SK-N-MC (cell line): Measurements from ENCODE around the gene EXOG.

Experiments
- DNase-seq: peaks from one replicate; pipeline ENCODE4 v3.0.0-alpha.2; 2011; ENCODE audit warnings: low read depth, low spot score
- H3K27ac ChIP-seq: fragments of 200-600 bp; sonication (generic); 2 replicates; pipeline ENCODE4 v1.5.1; 2016; ENCODE audit warnings: mixed run types
- H3K36me3 ChIP-seq: fragments of 200-600 bp; sonication (generic); 2 replicates; pipeline ENCODE4 v1.6.1; 2017; ENCODE audit warnings: antibody characterized with exemption, low read length, mixed read lengths; ENCODE audit not compliant: insufficient read depth
- H3K4me3 ChIP-seq: fragments of 200-600 bp; sonication (generic); 2 replicates; pipeline ENCODE4 v1.5.1; 2016
- H3K9ac ChIP-seq: fragments of 200-600 bp; sonication (generic); 2 replicates; pipeline ENCODE4 v1.8.0; 2017; ENCODE audit warnings: mixed run types, mixed read lengths; ENCODE audit not compliant: insufficient read length
- H3K9me3 ChIP-seq: fragments of 200-600 bp; sonication (generic); 2 replicates; pipeline ENCODE4 v1.6.1; 2017; ENCODE audit warnings: low read depth, mild to moderate bottlenecking, antibody characterized with exemption, low read length, moderate library complexity, mixed read lengths
- EZH2 ChIP-seq: fragments of 200-600 bp; sonication (generic); IDR thresholded peaks from one replicate; pipeline ENCODE4 v1.6.1; 2017; ENCODE audit warnings: antibody characterized with exemption
- FOXP2 ChIP-seq: optimal IDR thresholded peaks from 2 replicates; pipeline ENCODE3; 2011; ENCODE audit warnings: mild to moderate bottlenecking, moderate library complexity; ENCODE audit not compliant: insufficient read depth; ENCODE audit errors: extremely low read length, control extremely low read depth
- POLR2AphosphoS5 ChIP-seq: IDR thresholded peaks from 2 replicates; pipeline ENCODE4 v1.6.1; 2012; ENCODE audit warnings: mild to moderate bottlenecking, low read depth, low read length, borderline replicate concordance

EXOG gene

DNA sequence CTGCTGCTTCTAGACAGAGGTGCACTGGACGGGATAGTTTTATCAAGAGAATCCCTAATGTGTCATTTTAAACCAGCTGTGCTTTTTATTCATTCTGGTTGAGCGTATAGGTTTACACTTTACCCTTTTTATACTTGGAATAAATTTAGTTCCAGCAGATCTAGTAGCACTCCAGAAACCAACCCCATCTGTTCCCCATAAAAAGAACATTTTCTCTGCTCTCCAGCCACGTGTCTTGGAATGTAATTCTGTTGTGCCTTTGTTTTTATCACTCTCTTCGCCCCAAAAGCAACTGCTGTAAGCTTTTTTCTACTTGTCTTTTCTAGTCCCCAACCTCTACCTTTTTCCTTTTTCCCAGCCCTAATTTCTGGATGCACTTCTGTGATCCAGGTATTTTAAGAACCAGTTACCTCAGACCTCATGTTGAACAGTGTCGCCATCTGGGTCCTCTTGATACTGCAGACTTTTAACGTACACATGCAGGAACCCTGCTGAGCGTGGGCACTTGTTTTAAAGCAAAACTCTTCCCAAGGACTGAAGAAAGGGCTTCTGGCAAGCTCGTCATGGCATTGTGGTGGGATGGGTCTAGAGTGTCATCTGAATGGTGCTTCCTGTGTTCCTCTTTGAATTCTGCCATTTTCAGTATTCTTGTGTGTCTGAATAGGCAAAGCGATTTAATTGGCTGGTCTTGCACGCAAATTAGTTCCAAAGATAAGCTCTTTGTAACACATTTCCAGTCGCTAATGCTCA lies 5.7 kb upstream of the EXOG start:
- H3K4me3 ChIP-seq = peak overlapping the region; percentile 28; the same call in 1 of the 2 replicates
- no peak overlapping the region for H3K9ac ChIP-seq
- no peaks in the 10 kb centered on the region for H3K9me3 ChIP-seq
- no peaks in the 10 kb centered on the region for H3K36me3 ChIP-seq
- no peak for DNase-seq
- H3K27ac ChIP-seq = peak overlapping the region; percentile 81
- TF ChIP-seq EZH2 (no peak), FOXP2 (no peak)

DNA sequence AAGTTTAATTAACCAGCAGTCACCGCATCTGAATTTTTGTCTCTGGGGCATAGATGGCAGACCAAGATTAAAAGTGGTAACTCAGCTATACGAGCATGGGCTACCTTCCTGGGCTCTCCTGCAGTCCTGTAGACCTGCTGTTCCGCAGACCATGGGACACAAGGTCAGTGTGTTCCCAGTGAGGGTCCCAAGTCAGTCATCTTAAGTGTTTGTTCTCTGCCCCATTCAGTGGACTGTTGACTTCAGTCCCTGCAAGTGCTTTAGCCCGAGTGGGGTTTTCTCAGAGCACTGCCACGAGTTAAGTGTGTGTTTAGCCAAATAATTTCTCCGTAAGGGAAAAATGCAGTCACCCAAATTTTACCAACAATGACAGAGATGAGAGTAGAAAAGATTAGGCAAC lies 4.9 kb upstream of the EXOG start:
- TF ChIP-seq EZH2 = no peak
- no peak for DNase-seq

DNA sequence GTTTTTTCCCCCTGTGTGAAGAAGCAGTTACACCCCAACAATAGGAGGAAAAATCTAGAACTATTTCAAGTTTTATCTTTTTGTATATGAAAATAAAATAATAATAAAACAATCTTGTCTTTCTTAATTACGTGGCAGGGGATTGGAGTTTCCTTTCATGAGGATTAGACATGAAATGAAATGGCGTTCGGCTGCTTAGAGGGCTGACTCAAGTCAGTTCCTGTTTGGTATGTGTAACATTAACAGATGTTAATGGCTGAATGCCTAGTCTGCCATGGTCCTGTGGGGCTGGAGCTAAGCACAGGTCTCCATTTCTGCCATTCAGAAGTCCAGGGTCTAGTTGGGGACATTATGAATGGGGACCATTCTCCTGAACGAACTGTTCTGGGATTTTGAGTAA lies 3.1 kb upstream of the EXOG start:
- no peak for DNase-seq
- Histone ChIP-seq H3K36me3 (no peaks in the 10 kb centered on the region), H3K9me3 (no peaks in the 10 kb centered on the region), H3K9ac (no peak overlapping the region), H3K4me3 (no peak overlapping the region), H3K27ac (no peak overlapping the region)
- TF ChIP-seq POLR2AphosphoS5 = no peak
- no peak for TF ChIP-seq FOXP2
- no peak for TF ChIP-seq EZH2

More for the DNA sequence above, 4.9 kb upstream of the EXOG start:
- Histone ChIP-seq H3K9me3 (no peaks in the 10 kb centered on the region), H3K9ac (no peak overlapping the region), H3K36me3 (no peaks in the 10 kb centered on the region), H3K27ac (no peak overlapping the region), H3K4me3 (no peak overlapping the region)

DNA sequence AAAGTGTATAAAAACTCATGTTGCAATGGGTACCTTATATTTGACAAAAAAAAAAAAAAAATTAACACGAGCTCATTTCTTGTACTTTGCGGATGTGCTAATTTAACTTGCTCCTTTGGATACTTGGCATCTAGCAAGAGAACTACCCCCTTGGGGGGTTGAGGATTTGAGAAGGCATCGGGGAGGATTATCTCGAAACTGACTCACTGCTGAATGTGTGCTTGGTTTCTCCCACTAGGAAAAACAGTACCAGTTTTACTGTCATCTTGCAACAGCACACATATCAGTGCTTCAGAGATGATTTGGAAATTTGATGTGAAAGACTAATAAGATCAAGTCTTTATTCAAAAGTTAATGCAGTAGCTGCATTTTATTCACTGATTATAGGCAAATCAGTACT lies 891 bp downstream of the EXOG start:
- no peaks in the 10 kb centered on the region for H3K36me3 ChIP-seq
- H3K4me3 ChIP-seq = peak overlapping the region; percentile 81
- no peak overlapping the region for H3K27ac ChIP-seq
- no peak for DNase-seq
- H3K9ac ChIP-seq = peak overlapping the region; percentile 53
- no peak for TF ChIP-seq FOXP2
- TF ChIP-seq POLR2AphosphoS5 = no peak
- TF ChIP-seq EZH2 = no peak
- H3K9me3 ChIP-seq = no peaks in the 10 kb centered on the region

DNA sequence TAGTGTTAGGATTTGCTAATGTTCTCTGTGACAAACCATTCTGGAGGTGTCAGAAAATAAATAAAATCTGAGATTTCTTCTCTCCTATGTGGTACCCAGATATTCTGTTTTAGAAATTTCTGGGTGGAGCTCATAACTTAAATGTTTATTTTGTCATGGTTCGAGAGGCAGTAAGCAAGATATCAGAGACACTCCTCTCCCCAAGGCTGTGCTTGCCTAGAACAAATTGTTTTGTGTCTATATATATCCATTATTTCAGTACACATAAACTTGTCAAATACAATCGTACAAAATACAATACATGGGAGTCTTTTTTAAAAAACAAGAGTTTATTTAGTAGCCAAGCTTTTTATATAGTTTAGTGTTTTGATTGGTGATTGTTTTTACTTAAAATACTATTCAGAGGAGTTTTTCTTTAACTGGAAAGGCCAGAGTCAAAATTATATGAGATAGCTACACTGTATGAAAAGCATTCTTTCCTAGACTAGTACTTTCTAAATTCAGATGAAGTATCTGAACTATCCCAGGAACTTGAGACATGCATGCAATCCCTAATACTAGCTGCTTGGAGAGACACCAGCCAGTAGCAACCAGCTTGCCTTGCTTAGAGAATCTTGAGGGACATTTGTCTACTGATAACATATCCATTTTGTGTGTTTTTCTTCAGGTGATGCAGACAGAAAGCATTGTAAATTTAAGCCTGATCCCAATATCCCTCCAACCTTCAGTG lies 4.7 kb downstream of the EXOG start:
- no peak overlapping the region for H3K27ac ChIP-seq
- no peak overlapping the region for H3K9ac ChIP-seq
- no peak overlapping the region for H3K4me3 ChIP-seq
- no peaks in the 10 kb centered on the region for H3K36me3 ChIP-seq
- H3K9me3 ChIP-seq = no peaks in the 10 kb centered on the region
- TF ChIP-seq EZH2 = no peak
- no peak for TF ChIP-seq FOXP2
- TF ChIP-seq POLR2AphosphoS5 = no peak
- DNase-seq = no peak

DNA sequence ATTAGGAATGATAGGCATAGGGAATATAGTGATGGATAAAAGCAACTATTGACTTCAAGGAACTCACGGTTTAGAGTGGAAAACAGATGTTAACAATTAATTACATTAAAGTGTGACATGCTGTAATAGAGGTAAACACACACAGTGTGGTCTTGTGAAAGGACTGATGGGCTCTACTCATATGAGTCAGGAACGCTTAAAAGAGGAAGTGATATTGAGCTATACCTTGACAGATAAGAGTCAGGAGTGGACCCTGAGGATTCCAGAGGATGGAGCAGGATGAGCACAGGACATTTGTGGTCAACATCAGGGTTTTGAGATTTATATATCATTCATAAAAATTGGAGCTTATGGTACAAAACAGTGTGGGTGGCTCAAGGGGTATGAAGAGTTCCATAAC lies 11.0 kb downstream of the EXOG start:
- H3K27ac ChIP-seq = no peak overlapping the region
- H3K9me3 ChIP-seq = no peaks in the 10 kb centered on the region
- TF ChIP-seq POLR2AphosphoS5 (no peak), FOXP2 (no peak), EZH2 (no peak)
- no peaks in the 10 kb centered on the region for H3K36me3 ChIP-seq
- no peak for DNase-seq
- H3K4me3 ChIP-seq = no peak overlapping the region
- no peak overlapping the region for H3K9ac ChIP-seq

DNA sequence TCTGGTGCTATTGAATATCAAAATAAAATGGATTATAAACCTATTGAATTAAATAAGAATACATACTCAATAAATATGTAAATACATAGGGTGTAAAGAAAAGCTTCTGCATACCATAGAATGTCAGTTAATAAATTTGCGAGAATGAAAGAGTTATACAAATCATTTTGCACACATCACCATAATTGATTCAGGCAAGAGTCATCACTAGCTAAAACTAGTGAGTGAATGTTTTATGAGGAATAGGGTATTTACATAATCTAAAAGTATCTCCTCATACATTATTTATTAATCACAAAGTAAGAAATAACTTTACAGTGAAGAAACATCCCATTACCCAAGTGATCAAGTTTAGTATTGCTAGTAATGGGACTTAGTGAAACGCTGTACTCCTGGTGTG lies 13.6 kb downstream of the EXOG start:
- H3K4me3 ChIP-seq = no peak overlapping the region
- H3K36me3 ChIP-seq = no peaks in the 10 kb centered on the region
- H3K9me3 ChIP-seq = no peaks in the 10 kb centered on the region
- H3K27ac ChIP-seq = no peak overlapping the region
- TF ChIP-seq EZH2 (no peak), POLR2AphosphoS5 (no peak), FOXP2 (no peak)
- no peak for DNase-seq
- H3K9ac ChIP-seq = no peak overlapping the region

DNA sequence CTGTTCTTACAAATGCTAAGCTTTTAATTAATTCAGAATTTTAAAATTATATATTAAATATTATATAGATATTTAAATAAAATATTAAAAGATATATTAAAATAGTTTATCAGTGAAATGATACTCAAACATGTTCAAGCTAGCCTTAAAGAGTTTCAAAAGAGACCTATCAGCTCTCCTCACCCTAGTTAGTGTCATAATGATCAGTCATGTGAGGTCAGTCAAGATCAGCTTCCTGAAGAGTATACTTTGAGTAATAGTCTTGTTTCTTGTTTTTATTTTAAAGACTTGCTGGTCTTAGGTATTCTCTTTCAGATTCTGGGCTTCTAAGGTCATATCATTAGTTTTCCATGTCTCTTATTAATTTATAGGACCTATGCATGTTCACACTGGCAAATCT lies 14.5 kb downstream of the EXOG start:
- H3K36me3 ChIP-seq = no peaks in the 10 kb centered on the region
- no peak for DNase-seq
- no peak overlapping the region for H3K4me3 ChIP-seq
- no peak overlapping the region for H3K9ac ChIP-seq
- TF ChIP-seq FOXP2 (no peak), EZH2 (no peak), POLR2AphosphoS5 (no peak)
- no peaks in the 10 kb centered on the region for H3K9me3 ChIP-seq
- no peak overlapping the region for H3K27ac ChIP-seq
